Measurements from ENCODE around the gene SLC6A8. TPM values are rescaled to one million over a fixed set of nuclear protein-coding genes. Genes with fewer than 3 reads are reported as not detected.
A peak's percentile ranks its signal among the peaks of the same experiment; 100 is the strongest.

The SLC6A8 gene
- total RNA-seq, 2 donors from 2014 or later: 16.8 to 16.9 TPM

- TF ChIP-seq CTCF (IDR thresholded peaks at IDR 0.05): peak; percentile 73
- ATAC-seq (ENCODE audit: insufficient number of reproducible peaks, low FRiP score, low read depth): no peak
- DNase-seq (ENCODE audit: low spot score): peak; percentile 23
- H3K36me3 ChIP-seq: no peaks in the 10 kb centered on the region
- no peaks in the 10 kb centered on the region for H3K27me3 ChIP-seq (replicated peaks; ENCODE audit: insufficient read depth)
- H3K4me1 ChIP-seq (ENCODE audit: control insufficient read depth in 1 of 2, low read depth in 2 of 2): no peaks in the 10 kb centered on the region
- peak overlapping the region; percentile 35 for H3K4me3 ChIP-seq
- H3K27ac ChIP-seq: no peak overlapping the region
- no peaks in the 10 kb centered on the region for H3K9me3 ChIP-seq
Measured at GRCh38 chrX:153667956-153668396, 19.8 kb upstream of the SLC6A8 start.

- H3K4me3 ChIP-seq: no peak overlapping the region
- H3K27ac ChIP-seq: no peak overlapping the region
- H3K36me3 ChIP-seq: no peaks in the 10 kb centered on the region
- no peaks in the 10 kb centered on the region for H3K27me3 ChIP-seq (replicated peaks; ENCODE audit: insufficient read depth)
- H3K9me3 ChIP-seq: no peaks in the 10 kb centered on the region
- H3K4me1 ChIP-seq (ENCODE audit: control insufficient read depth in 1 of 2, low read depth in 2 of 2): no peaks in the 10 kb centered on the region
- no peak for ATAC-seq (ENCODE audit: insufficient number of reproducible peaks, low FRiP score, low read depth)
- no peak for DNase-seq (ENCODE audit: low spot score)
- no peak for TF ChIP-seq CTCF (IDR thresholded peaks at IDR 0.05)
Measured at GRCh38 chrX:153668423-153669173, 19.1 kb upstream of the SLC6A8 start.

- peak; percentile 71 for TF ChIP-seq CTCF (IDR thresholded peaks at IDR 0.05)
- ATAC-seq (ENCODE audit: insufficient number of reproducible peaks, low FRiP score, low read depth) (no peak), DNase-seq (ENCODE audit: low spot score) (no peak)
- Histone ChIP-seq H3K27ac (no peak overlapping the region), H3K9me3 (no peaks in the 10 kb centered on the region), H3K36me3 (no peaks in the 10 kb centered on the region), H3K27me3 (replicated peaks; ENCODE audit: insufficient read depth) (no peaks in the 10 kb centered on the region), H3K4me3 (no peak overlapping the region), H3K4me1 (ENCODE audit: control insufficient read depth in 1 of 2, low read depth in 2 of 2) (no peaks in the 10 kb centered on the region)
Measured at GRCh38 chrX:153669174-153669890, 18.4 kb upstream of the SLC6A8 start.

GRCh38 chrX:153669901-153670731, 17.6 kb upstream of the SLC6A8 start:
- no peak for ATAC-seq (ENCODE audit: insufficient number of reproducible peaks, low FRiP score, low read depth)
- Histone ChIP-seq H3K27ac (no peak overlapping the region), H3K27me3 (replicated peaks; ENCODE audit: insufficient read depth) (no peaks in the 10 kb centered on the region), H3K4me3 (no peak overlapping the region), H3K36me3 (no peaks in the 10 kb centered on the region), H3K4me1 (ENCODE audit: control insufficient read depth in 1 of 2, low read depth in 2 of 2) (no peaks in the 10 kb centered on the region), H3K9me3 (no peaks in the 10 kb centered on the region)
- DNase-seq (ENCODE audit: low spot score): no peak
- no peak for TF ChIP-seq CTCF (IDR thresholded peaks at IDR 0.05)

Measured in thoracic aorta (tissue), 2 donors.